NAMALWA (cell line): ENCODE measurements around the gene WFIKKN2.
A peak's percentile ranks its signal among the peaks of the same experiment; 100 is the strongest.

Experiments used
- DNase-seq: peaks from one replicate; pipeline ENCODE4 v3.0.0-alpha.2; 2015; ENCODE audit warnings: low spot score

Gene WFIKKN2

DNA sequence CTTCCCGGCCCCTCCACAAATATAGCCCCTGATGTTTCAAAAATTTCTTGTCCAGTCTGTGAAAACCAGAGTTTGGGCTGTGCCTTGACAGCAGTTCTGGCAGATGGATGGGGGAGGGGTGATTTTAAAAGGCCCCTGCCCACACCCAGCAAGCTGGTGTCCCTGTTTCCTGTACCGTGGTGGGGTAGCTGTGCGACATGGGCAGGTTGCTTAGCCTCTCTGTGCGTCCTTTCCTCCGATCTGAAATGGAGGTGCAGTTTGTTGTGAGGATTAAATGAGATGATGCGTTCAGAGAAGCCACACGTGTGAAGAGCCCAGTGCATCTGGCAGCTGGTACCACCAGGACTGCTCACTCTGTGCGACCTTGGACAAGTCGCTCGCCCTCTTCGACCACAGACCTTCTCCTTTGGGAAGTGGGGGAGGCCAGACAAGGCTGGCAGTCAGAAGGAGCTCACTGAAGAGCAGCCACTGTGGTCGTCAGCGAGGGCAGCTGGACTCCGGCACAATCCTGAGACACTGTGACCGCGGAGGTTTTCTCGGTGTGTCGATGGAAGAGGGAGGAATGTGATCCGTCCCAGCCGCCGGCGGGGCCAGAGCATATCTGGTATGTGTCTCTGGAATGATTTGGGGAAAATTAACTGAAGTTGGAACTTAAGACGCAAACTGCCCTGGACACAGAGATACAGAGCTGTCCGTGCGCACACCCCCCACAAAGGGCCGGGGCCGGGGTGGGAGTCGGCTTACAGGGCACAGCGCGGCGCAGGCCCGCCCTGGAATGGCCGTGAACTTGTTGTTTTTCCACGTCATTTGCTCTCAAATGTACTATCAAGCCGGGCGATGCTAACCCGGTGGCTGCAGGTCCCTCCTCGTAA is 721 bp upstream of the WFIKKN2 start:
- DNase-seq, result no peak

DNA sequence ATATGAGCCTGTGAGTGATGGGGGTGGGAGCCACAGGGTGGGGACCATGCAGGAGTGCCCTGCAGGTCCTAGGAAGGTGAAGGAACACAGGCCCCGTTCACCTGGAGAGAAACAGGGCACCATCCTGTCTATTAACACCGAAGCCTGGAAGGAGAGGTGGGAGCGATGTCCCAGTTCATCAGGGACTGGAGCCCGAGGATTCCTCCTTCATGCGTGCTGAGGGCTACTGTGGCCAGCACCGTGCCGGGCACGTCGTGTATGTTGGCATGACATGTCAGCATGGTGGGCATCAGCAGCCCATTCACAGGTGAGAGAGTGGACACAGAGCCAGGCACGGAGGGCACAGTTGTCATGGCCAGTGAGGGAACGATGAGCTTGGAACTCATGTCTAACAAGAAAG is 1.4 kb downstream of the WFIKKN2 start:
- no peak for DNase-seq

DNA sequence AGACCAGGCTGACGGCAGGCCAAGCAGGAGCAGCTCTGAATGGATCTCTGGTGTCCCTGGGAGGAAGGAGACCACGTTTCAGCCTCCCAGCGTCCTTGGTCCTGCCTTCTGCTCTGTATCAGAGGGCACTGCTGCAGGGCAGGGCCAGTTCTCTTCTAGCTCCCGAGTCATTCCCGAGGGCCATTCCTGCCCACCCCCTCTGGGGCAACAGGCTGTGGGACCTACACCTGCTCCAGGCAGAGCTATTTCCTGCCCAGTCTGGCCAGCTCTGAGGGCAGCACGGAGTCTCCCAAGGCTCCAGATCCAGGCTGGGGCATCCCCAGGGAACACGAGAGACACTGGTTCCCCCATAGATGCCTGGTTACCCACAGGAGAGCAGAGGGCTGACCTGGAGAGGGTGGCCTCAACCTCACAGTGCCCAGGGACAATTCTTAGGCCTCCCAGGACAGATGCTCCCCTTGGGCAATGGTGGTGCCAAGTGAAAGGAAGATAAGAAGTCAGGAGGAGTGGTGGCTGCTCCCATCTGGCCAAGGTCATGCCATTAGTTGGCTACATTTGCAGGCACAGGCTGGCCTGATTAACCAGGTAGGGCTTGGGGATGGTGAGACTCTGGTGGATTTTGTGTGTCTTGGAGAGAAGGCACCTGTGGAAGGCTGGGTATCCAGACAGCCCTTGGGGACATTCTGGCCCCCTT is 2.0 kb downstream of the WFIKKN2 start:
- no peak for DNase-seq

DNA sequence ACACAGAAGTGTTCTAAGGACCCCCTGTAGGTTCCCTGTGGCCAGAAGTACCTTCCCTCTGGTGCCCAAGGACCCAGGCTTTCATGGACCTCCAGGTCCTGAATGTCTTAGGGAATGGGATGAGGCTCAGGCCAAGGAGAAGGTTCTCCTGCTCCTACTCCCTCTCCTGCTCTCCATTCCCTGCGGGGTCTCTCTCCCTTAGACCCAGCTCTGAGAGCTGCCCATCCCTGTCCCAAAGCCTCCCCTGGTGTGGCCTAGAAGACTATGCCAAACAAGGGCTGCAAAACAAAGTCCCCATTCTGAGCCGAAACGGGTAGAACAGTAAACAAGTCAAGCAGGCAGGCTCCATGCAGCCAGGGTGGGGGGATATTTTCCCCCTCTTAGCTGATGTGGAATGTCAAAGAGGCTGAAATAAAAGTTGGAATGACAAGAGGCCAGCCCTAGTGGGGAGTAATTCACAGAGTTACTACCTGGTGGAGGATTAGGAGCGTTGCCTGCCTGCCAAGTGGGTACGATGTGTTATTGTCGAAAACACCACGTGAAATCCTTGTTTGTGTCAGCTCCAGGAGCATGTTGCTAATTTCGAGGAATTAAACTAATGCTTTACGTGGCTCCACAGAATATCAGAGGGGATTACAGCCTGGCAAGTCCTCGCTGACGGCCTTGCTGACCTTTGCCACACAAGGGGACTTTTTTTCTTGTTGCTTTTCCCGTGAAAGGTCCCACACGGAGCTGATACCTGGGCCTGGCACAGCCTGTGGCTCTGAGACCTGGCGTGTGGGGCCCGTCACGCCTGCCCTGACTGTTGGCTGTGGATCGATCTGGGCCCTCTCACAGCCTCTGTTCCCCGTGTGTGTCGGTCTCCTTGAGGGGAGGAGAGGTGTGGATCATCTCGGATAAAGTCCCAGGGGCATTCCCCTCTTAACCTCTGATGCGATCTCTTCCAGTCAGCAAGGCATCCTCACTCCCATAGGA is 2.9 kb downstream of the WFIKKN2 start:
- DNase-seq, result no peak

DNA sequence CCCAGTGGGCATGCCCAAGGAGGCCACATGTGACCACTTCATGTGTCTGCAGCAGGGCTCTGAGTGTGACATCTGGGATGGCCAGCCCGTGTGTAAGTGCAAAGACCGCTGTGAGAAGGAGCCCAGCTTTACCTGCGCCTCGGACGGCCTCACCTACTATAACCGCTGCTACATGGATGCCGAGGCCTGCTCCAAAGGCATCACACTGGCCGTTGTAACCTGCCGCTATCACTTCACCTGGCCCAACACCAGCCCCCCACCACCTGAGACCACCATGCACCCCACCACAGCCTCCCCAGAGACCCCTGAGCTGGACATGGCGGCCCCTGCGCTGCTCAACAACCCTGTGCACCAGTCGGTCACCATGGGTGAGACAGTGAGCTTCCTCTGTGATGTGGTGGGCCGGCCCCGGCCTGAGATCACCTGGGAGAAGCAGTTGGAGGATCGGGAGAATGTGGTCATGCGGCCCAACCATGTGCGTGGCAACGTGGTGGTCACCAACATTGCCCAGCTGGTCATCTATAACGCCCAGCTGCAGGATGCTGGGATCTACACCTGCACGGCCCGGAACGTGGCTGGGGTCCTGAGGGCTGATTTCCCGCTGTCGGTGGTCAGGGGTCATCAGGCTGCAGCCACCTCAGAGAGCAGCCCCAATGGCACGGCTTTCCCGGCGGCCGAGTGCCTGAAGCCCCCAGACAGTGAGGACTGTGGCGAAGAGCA is 4.4 kb downstream of the WFIKKN2 start:
- no peak for DNase-seq

DNA sequence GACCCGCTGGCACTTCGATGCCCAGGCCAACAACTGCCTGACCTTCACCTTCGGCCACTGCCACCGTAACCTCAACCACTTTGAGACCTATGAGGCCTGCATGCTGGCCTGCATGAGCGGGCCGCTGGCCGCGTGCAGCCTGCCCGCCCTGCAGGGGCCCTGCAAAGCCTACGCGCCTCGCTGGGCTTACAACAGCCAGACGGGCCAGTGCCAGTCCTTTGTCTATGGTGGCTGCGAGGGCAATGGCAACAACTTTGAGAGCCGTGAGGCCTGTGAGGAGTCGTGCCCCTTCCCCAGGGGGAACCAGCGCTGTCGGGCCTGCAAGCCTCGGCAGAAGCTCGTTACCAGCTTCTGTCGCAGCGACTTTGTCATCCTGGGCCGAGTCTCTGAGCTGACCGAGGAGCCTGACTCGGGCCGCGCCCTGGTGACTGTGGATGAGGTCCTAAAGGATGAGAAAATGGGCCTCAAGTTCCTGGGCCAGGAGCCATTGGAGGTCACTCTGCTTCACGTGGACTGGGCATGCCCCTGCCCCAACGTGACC is 5.0 kb downstream of the WFIKKN2 start:
- no peak for DNase-seq

DNA sequence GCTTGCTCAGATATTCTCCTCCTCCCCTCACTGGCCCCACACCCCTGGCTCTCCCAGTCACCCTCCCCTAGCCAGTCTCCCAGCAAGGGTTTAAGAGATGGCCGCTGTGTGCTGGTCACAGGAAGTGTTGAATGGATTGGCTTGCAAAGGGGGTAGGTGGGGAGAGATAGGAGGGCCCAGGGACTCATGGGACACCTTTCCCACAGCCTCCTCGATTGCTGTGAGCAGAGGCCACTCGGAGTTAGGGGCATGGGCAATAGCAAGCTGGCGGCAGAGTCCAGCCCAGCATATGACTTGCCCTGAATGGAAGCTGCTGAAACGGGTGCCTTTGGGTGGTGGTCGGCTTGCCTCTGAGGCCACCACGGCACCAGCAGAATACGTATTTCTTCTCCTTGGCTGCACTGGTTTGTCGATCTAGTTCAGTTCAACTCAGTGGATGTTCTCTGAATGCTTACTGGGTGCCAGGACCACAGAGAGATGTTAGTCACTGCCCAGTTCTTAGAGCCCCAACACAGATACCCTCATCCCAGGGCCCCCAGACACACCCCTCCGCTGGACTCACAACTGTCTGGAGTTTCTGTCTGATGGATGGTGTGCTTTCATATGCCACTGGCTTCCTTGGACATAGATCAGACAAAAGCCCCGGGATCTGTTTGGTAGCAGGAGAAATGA is 6.0 kb downstream of the WFIKKN2 start:
- DNase-seq, result no peak

DNA sequence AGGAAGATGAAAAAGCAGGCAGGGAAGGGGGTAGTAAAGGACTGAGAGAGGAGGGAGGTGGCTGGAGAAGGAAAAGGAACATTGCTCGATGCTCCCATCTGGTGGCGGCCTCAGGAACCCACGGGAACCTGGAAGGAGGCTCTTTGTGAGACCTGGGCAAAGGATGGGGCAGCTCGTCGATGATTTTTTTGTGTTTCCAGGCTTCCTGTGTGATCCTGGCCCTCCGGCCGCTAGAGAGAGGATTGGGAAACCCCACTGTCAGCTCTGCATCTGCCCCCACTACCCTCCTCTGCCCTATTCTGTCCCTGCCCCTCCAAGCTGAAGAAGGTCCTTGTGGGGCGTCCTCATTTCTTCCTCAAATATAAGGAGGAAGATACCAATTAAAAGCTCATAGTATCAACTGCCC is 6.6 kb downstream of the WFIKKN2 start:
- DNase-seq, result peak; percentile 67

DNA sequence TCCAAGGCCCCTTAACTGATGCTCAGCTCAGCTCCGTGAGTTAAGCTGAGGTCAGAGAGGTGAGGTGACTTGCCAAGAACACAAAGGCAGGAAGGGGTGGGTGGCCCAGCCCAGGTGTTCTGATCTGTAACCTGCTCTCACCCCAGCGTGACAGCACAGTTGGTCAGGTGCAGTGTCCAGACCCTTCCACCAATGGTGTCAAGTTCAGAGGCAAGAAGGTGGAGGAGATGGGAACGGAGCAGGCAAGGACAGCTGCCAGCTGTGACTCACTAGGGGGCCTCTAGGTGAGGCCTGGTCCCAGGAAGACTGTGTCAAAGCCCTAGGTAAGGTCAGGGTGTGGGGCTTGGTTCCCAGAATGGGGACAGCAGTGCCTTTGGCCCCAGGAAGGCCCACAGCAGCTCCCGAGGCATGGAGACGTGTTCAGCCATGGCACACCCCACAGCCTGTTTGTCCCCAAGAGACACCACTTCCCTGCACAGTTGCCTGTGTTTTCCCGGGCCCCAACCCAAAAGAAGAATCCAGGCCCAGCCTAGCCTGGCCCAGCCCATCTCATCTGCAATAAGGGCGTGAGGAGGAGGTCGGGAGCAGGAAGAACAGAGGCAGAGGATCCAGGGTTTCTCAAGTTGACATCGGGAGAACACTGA is 7.2 kb downstream of the WFIKKN2 start:
- DNase-seq, result no peak

DNA sequence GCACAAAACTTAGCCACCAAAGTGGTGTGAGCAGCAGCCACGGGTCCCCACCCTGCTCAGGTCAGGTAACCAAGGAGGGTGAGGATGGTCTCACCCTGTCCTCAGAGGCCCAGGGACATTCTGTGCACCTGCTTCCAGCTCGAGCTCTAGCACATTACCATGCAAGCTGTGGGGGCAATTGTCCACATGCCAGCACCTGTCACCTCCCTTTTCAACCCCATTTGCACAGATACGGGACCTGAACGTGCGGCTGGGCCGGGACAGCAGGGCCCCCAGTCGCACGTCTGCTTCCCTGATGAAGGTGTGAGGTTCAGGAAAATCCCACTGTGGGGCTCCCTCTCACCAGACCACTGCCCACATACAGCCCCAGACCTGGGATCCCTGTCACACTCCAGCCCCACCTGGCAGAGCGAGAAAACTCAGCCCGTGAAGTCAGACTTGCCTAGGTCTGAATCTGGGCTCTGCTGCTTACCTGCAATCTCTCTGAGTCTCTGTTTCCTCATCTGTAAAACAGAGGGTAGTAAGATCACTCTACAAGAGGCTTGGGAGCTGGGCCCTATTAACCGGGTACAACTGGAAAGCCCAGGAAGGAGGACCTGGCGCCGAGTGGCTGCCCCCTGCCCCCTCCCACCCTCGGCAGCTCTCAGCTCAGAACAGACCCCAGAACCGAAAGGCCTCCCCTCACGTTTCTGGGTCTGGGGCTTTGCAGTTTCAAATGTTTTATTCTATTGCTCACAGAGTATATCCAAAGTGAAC is 7.9 kb downstream of the WFIKKN2 start:
- no peak for DNase-seq

DNA sequence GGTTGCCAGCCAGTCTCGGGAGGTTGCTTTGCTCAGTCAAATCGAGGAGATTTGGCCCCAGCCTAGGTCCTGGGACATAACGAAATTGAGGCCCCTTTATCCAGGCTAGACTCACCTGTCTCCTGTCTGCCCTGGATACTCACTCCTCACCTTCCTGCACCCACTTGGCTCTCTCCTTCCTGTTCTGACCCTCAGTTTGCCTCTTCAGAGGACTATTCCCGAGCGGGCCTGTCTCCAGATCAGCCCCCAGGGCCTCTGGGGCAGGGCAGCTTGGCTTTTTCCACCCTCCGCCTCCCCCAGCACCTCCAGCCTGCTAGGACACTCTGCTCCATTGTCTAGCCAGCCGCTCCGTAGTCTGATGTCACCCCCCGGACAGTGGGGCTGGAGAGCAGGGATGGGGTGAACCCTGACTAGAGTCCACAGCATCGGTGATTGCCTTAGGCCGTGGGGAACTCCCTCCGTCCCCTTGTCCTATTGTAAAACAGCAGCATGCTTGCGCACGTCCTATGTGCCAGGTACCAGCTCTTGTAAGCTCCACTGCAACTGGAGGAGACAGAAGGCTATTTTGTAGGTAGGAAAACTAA is 8.8 kb downstream of the WFIKKN2 start:
- DNase-seq, result no peak

DNA sequence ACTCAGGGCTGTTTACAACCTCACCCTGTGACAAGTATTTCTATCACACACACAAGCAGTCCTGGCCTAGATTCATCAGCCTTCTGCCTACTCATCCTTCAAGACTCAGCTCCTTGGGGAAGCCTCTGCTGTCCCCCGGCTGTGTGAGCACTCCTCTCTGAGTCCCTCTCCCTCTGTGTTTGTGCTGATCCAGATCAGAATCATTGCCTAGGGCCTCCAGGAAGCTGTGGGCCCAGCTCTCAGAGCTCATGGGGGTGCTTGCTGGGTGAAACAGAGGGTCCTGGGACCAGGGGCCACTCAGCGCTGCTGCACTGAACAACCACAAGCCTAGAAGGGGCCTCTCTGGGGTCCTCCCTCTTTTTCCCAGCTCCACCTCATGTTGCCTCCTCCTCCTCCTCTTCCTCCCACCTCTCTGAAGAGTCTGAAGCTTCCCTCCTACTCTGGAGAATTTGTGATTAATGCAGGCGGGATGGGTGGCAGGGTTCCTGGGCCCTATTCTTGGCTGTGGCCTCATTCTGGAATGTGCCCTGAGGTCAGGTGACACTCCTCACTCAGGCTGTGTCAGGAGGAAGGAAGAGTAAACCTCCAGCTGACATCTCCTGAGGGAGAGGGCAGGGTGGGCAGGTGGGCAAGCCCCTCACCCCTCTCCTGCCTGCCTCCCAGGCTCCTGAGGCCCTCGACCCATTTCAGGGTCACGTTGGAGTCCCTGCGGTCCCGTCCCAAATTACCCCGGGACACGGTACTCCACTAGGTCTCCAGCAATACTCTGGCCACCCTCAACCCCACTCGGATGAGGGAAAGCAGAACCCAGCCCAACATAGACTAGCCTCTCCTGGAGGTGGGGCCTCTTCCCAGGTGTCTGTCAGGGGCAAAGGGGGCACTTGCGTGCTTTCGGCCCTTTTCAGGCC is 10.1 kb downstream of the WFIKKN2 start:
- DNase-seq, result no peak

DNA sequence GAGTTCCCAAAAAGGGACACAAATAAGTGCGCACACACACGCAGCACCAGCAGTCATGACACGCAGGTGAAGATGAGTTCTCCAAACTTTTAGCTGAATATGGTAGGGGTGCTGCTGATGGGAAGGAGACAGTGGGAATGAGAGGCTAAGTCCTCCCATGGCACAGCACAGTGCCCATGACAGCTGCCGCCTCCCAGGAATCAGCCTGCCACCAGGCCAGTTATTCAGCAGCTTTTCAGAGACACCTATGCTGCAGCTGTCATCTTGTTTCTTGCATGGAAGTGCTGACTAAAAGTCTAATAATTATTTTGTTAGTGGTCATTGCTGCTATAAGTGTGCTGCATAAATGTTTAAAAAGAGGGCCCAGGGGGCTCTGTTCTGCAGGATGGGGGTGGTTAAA is 12.2 kb downstream of the WFIKKN2 start:
- DNase-seq, result no peak

DNA sequence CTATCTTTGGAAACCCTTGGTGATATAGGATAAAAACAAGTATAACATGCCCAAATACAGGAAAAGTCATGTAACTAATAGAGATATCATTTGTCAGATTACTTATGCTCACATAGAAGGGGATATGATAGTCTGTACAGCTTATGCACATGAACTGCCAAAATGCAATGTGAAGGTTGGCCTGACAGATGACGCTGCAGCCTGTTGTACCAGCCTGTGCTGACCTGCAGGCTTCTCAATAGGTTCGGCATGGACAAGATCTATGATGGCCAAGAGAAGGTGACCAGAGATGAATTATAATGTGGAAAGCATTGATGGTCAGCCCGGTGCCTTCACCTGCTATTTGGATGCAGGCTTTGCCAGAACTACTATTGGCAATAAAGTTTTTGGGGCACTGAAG is 12.7 kb downstream of the WFIKKN2 start:
- DNase-seq, result no peak

DNA sequence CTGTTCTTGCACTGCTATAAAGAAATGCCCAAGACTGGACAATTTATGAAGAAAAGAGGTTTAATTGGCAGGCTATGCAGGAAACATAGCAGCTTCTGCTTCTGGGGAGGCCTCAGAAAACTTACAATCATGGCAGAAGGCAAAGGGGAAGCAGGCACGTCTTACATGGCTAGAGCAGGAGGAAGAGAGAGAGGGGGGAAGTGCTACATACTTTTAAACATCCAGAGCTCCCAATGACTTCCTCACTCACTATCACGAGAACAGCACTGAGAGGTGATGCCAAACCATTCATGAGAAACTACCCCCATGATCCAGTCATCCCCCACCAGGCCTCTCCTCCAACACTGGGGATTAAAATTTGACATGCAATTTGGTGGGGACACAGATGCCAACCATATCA is 13.3 kb downstream of the WFIKKN2 start:
- DNase-seq, result no peak

DNA sequence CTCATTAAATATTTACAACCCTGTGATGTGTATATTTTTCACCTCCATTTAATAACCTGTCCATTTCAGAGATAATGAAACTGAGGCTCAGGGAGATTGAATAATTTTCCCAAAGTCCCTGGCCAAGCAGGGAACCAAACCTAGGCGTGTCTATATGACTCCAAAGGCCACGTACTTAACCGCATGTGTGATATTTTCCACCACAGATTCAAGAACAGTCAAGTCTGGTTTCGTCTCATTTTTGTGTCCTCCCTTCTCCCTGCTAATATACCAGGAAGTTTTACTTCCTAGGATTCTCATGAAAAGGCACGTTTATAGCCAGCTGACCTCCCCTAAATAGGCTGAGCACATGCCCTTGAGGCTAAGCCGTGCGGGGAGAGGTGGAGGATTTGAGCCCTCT is 15.3 kb downstream of the WFIKKN2 start:
- DNase-seq, result no peak

DNA sequence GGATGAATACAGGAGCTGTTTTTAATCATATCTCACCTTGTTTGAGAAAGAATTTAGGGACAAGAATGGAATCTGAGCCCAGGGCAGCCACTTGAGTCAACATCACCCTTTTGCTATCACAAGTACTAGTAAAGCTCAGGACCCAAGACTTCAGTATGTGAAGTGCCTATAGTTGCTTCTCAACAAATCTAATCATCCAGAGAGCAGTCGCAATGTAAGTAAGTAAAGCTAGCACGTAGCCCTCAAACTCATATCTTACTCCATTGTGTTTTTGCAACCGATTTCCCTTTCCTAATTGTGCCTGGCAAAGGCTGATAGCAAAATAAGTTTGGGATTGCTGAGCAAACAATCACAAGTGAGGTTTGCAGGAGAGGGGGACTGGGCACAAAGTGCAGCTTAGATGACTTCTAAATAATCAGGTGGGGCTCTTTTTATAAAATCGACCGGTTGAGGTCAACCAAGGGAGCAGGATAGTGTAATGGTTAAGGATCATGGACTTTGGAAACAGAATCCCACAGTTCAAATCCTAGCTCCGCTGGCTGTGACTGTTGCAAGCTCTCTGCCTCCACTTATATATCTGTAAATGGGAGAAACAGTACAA is 17.7 kb downstream of the WFIKKN2 start:
- no peak for DNase-seq

DNA sequence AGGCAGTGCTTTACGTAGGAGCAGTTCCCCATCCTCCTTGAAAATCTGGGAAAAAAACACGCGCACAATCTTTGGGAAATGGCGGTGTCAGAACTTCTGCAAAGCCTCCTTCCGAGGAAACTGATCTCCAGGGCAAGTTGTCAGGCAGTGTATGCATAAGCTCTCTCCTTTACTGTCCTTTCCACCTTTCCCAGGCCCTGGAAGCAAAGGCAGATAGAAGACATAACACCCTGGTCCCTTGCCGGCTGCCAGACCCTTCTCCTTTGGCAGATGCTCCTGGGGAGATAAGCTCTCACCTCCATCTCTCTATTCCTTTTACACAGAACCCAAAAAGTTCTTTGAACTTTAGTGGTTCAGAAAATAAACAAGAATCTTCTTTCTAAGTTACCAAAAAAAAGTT is 18.4 kb downstream of the WFIKKN2 start:
- no peak for DNase-seq
